K562 (cell line): ENCODE results near the gene DPEP1. TPM values are rescaled to one million over a fixed set of nuclear protein-coding genes. Genes with fewer than 3 reads are reported as not detected.

Source experiments
- BHLHE40 ChIP-seq: IDR thresholded peaks from 2 replicates; pipeline ENCODE4 v1.6.1; 2011; ENCODE audit warnings: low read length, improper control_type of control experiment
- CAMTA2 ChIP-seq: fragments of 250-450 bp; sonication (Bioruptor Pico); conservative IDR thresholded peaks from 2 replicates; pipeline ENCODE4 v1.5.1; 2022
- GTF2A2 ChIP-seq: IDR thresholded peaks from 2 replicates; pipeline ENCODE4 v1.6.1; 2016; ENCODE audit warnings: mild to moderate bottlenecking, missing genetic modification characterization, missing compliant biosample characterization
- KLF16 ChIP-seq: IDR thresholded peaks from 2 replicates; pipeline ENCODE4 v1.6.1; 2016; ENCODE audit warnings: antibody characterized with exemption
- NELFE ChIP-seq: IDR thresholded peaks from 2 replicates; pipeline ENCODE4 v1.6.1; 2011; ENCODE audit warnings: mild to moderate bottlenecking; ENCODE audit not compliant: insufficient read depth, insufficient read length
- NR2C2 ChIP-seq, 2 experiments: fragments of 200-800 bp in 1 of 2; sonication (Bioruptor generic) in 1 of 2; sonication (generic) in 1 of 2; formaldehyde crosslinking in 1 of 2; IDR thresholded peaks; 2 replicates each; pipeline versions ENCODE4 v1.6.1 to v1.8.0; 2016 to 2022; ENCODE audit warnings: mild to moderate bottlenecking in 1 of 2, missing compliant biosample characterization in 1 of 2, missing genetic modification characterization in 1 of 2, missing genetic modification reagents in 1 of 2
- RBM15 ChIP-seq: fragments of 200-400 bp; formaldehyde crosslinking; IDR thresholded peaks from 2 replicates; pipeline ENCODE4 v1.6.1; 2018; ENCODE audit warnings: mild to moderate bottlenecking, low read length, moderate library complexity; ENCODE audit not compliant: insufficient read depth
- SMARCE1 ChIP-seq: fragments of 450-650 bp; IDR thresholded peaks from 2 replicates; pipeline ENCODE4 v1.7.1; 2016; ENCODE audit warnings: mild to moderate bottlenecking
- TCF7L2 ChIP-seq: fragments of 150-350 bp; IDR thresholded peaks from 2 replicates; pipeline ENCODE4 v1.6.1; 2016; ENCODE audit warnings: low read depth, mild to moderate bottlenecking, low read length, moderate library complexity
- TRIM28 ChIP-seq: fragments of 450-650 bp; IDR thresholded peaks from 2 replicates; pipeline ENCODE4 v1.6.1; 2017
- ZFX ChIP-seq: sonication (generic); formaldehyde crosslinking; IDR thresholded peaks from 2 replicates; pipeline ENCODE4 v1.8.0; 2022; ENCODE audit warnings: mild to moderate bottlenecking, missing genetic modification reagents, moderate library complexity
- polyA plus RNA-seq, 8 experiments: library from polyadenylated mRNA; depleted of rRNA in 4 of 8; stranded (reverse) in 5 of 8; unstranded in 3 of 8; fragments of >200 nt; fragmentation: Nextera tagmentation in 2 of 8; fragmentation: Illumina TruSeq in 1 of 8; extraction: Ambion mirVana in 2 of 8; extraction: Trizol in 1 of 8; gene quantifications; 2 replicates each; pipeline versions ENCODE4 v1.2.1 to v1.2.3, GENCODE V29; 2011 to 2014; ENCODE audit warnings: inconsistent platforms in 1 of 8, missing spikeins in 1 of 8
- total RNA-seq, 7 experiments: library from RNA; depleted of rRNA in 6 of 7; stranded (reverse); fragments of >200 nt in 6 of 7; fragmentation: Illumina TruSeq in 2 of 7; extraction: Trizol in 2 of 7; gene quantifications; 2 replicates each; pipeline versions ENCODE4 v1.2.1 to v1.2.3, GENCODE V29; 2011 to 2021; ENCODE audit warnings: low replicate concordance in 1 of 7
- TF ChIP-seq, protein P1 (sequence below): fragments of 450-650 bp; IDR thresholded peaks from 2 replicates; pipeline ENCODE4 v1.6.1; 2016; ENCODE audit warnings: low read depth, mild to moderate bottlenecking, moderate library complexity
- TF ChIP-seq, protein P2 (sequence below): fragments of 250-450 bp; sonication (Bioruptor Pico); IDR thresholded peaks from 2 replicates; pipeline ENCODE4 v1.5.0; 2022; ENCODE audit warnings: mild to moderate bottlenecking
- TF ChIP-seq, protein P3 (sequence below), 2 experiments: IDR thresholded peaks; 2 replicates each; pipeline ENCODE4 v1.6.1; 2011; ENCODE audit warnings: borderline replicate concordance in 1 of 2, control low read depth in 1 of 2, low read depth in 1 of 2, low read length in 1 of 2, mild to moderate bottlenecking in 1 of 2, mixed read lengths in 1 of 2, moderate library complexity in 1 of 2; ENCODE audit not compliant: insufficient read depth in 1 of 2, insufficient read length in 1 of 2, poor library complexity in 1 of 2, severe bottlenecking in 1 of 2; ENCODE audit errors: extremely low read depth in 1 of 2
- TF ChIP-seq, protein P4 (sequence below): sonication (generic); formaldehyde crosslinking; IDR thresholded peaks from 2 replicates; pipeline ENCODE4 v1.4.0; 2020; ENCODE audit warnings: mild to moderate bottlenecking, missing genetic modification reagents
- TF ChIP-seq, protein P5 (sequence below): sonication (generic); formaldehyde crosslinking; IDR thresholded peaks from 2 replicates; pipeline ENCODE4 v1.8.0; 2023; ENCODE audit warnings: missing genetic modification reagents, mild to moderate bottlenecking, borderline replicate concordance

Gene DPEP1
- total and polyA plus RNA-seq, 9 of the 15 experiments (the other 6 are each of a cell fraction or from before 2014, with no cell fraction given) = 0.14 to 0.31 (median 0.20) TPM; not detected in 6

DNA sequence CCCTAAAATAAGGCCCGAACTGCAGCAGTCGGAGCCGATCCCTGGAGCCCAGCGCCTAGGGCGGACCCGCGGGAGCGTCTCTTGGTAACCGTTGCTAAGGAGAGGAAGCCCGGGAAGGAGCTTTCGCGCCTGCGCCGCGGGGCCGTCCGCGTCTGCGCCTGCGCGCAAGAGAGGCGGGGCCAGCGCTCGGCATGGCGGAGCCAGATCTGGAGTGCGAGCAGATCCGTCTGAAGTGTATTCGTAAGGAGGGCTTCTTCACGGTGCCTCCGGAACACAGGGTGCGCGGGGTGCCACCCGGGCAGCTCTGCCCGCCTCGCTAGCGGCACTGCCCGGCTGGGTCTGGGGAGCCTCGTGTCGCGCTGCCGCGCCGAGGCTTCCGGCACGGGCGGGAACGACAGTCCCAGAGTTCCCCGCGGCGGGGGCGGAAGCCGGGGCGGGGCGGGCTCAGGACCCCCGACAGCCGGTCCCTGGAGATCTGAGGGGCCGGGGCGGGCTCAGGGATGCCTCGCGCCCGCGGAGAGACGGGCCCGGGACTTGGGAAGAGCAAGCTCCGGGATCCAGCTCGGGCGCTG lies 73.2 kb downstream of the DPEP1 start, which contains the start of gene CDK10 (continued):
- TF ChIP-seq, protein P1, sequence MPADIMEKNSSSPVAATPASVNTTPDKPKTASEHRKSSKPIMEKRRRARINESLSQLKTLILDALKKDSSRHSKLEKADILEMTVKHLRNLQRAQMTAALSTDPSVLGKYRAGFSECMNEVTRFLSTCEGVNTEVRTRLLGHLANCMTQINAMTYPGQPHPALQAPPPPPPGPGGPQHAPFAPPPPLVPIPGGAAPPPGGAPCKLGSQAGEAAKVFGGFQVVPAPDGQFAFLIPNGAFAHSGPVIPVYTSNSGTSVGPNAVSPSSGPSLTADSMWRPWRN = no peak
- TF ChIP-seq, protein P2, sequence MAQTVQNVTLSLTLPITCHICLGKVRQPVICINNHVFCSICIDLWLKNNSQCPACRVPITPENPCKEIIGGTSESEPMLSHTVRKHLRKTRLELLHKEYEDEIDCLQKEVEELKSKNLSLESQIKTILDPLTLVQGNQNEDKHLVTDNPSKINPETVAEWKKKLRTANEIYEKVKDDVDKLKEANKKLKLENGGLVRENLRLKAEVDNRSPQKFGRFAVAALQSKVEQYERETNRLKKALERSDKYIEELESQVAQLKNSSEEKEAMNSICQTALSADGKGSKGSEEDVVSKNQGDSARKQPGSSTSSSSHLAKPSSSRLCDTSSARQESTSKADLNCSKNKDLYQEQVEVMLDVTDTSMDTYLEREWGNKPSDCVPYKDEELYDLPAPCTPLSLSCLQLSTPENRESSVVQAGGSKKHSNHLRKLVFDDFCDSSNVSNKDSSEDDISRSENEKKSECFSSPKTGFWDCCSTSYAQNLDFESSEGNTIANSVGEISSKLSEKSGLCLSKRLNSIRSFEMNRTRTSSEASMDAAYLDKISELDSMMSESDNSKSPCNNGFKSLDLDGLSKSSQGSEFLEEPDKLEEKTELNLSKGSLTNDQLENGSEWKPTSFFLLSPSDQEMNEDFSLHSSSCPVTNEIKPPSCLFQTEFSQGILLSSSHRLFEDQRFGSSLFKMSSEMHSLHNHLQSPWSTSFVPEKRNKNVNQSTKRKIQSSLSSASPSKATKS (CRISPR knock-in tag) = no peak
- TF ChIP-seq TCF7L2 = no peak
- no peak for TF ChIP-seq GTF2A2 (tag)
- no peak for TF ChIP-seq SMARCE1
- TF ChIP-seq RBM15 = no peak
- TF ChIP-seq NELFE = no peak
- TF ChIP-seq BHLHE40 = peak; percentile 74
- TF ChIP-seq CAMTA2 = no peak
- TF ChIP-seq ZFX (CRISPR knock-in tag) = peak; percentile 37; the same call in 1 of the 2 replicates
- TF ChIP-seq, protein P3, sequence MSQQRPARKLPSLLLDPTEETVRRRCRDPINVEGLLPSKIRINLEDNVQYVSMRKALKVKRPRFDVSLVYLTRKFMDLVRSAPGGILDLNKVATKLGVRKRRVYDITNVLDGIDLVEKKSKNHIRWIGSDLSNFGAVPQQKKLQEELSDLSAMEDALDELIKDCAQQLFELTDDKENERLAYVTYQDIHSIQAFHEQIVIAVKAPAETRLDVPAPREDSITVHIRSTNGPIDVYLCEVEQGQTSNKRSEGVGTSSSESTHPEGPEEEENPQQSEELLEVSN (IDR thresholded peaks at IDR 0.05; ENCODE audit: borderline replicate concordance in 1 of 2, extremely low read depth in 1 of 2, insufficient read depth in 1 of 2, insufficient read length in 1 of 2, low read depth in 1 of 2, low read length in 1 of 2, poor library complexity in 1 of 2, severe bottlenecking in 1 of 2) = peak; percentile 97 to 100
- TF ChIP-seq, protein P4, sequence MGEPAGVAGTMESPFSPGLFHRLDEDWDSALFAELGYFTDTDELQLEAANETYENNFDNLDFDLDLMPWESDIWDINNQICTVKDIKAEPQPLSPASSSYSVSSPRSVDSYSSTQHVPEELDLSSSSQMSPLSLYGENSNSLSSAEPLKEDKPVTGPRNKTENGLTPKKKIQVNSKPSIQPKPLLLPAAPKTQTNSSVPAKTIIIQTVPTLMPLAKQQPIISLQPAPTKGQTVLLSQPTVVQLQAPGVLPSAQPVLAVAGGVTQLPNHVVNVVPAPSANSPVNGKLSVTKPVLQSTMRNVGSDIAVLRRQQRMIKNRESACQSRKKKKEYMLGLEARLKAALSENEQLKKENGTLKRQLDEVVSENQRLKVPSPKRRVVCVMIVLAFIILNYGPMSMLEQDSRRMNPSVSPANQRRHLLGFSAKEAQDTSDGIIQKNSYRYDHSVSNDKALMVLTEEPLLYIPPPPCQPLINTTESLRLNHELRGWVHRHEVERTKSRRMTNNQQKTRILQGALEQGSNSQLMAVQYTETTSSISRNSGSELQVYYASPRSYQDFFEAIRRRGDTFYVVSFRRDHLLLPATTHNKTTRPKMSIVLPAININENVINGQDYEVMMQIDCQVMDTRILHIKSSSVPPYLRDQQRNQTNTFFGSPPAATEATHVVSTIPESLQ (CRISPR knock-in tag) = peak; percentile 66; the same call in 1 of the 2 replicates
- no peak for TF ChIP-seq KLF16
- no peak for TF ChIP-seq TRIM28
- TF ChIP-seq, protein P5, sequence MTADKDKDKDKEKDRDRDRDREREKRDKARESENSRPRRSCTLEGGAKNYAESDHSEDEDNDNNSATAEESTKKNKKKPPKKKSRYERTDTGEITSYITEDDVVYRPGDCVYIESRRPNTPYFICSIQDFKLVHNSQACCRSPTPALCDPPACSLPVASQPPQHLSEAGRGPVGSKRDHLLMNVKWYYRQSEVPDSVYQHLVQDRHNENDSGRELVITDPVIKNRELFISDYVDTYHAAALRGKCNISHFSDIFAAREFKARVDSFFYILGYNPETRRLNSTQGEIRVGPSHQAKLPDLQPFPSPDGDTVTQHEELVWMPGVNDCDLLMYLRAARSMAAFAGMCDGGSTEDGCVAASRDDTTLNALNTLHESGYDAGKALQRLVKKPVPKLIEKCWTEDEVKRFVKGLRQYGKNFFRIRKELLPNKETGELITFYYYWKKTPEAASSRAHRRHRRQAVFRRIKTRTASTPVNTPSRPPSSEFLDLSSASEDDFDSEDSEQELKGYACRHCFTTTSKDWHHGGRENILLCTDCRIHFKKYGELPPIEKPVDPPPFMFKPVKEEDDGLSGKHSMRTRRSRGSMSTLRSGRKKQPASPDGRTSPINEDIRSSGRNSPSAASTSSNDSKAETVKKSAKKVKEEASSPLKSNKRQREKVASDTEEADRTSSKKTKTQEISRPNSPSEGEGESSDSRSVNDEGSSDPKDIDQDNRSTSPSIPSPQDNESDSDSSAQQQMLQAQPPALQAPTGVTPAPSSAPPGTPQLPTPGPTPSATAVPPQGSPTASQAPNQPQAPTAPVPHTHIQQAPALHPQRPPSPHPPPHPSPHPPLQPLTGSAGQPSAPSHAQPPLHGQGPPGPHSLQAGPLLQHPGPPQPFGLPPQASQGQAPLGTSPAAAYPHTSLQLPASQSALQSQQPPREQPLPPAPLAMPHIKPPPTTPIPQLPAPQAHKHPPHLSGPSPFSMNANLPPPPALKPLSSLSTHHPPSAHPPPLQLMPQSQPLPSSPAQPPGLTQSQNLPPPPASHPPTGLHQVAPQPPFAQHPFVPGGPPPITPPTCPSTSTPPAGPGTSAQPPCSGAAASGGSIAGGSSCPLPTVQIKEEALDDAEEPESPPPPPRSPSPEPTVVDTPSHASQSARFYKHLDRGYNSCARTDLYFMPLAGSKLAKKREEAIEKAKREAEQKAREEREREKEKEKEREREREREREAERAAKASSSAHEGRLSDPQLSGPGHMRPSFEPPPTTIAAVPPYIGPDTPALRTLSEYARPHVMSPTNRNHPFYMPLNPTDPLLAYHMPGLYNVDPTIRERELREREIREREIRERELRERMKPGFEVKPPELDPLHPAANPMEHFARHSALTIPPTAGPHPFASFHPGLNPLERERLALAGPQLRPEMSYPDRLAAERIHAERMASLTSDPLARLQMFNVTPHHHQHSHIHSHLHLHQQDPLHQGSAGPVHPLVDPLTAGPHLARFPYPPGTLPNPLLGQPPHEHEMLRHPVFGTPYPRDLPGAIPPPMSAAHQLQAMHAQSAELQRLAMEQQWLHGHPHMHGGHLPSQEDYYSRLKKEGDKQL (CRISPR knock-in tag) = no peak
- TF ChIP-seq NR2C2 (CRISPR knock-in tag; IDR thresholded peaks at IDR 0.05) = 0 out of 2 replicates have a peak, but pooled peaks have one; percentile 43
- TF ChIP-seq NR2C2 (tag; IDR thresholded peaks at IDR 0.05) = no peak
